Smooth muscle cell (in vitro differentiated cells): ENCODE data around the gene CDKAL1. TPM values are rescaled to one million over a fixed set of nuclear protein-coding genes. Genes with fewer than 3 reads are reported as not detected.

Source experiments
- DNase-seq: peaks from one replicate; lab custom pipeline; 2025; ENCODE audit not compliant: unreplicated experiment; lab: John Stamatoyannopoulos, UW
- H2AFZ ChIP-seq: fragments of 200-600 bp; sonication (generic); 2 replicates; pipeline ENCODE4 v1.6.0; 2016; ENCODE audit warnings: antibody characterized with exemption, low read depth, mild to moderate bottlenecking
- H3F3A ChIP-seq: fragments of 200-600 bp; sonication (generic); 2 replicates; pipeline ENCODE4 v1.6.0; 2017; ENCODE audit warnings: antibody characterized with exemption, low read depth
- H3K27ac ChIP-seq: fragments of 200-600 bp; sonication (generic); 2 replicates; pipeline ENCODE4 v1.5.1; 2016; ENCODE audit warnings: low read depth, mild to moderate bottlenecking
- H3K27me3 ChIP-seq: fragments of 200-600 bp; sonication (generic); 2 replicates; pipeline ENCODE4 v1.6.1; 2016; ENCODE audit warnings: low read depth, mild to moderate bottlenecking
- H3K36me3 ChIP-seq: fragments of 200-600 bp; sonication (generic); 2 replicates; pipeline ENCODE4 v1.5.1; 2016; ENCODE audit warnings: low read depth
- H3K4me1 ChIP-seq: fragments of 200-600 bp; sonication (generic); 2 replicates; pipeline ENCODE4 v1.5.1; 2016; ENCODE audit warnings: low read depth
- H3K4me2 ChIP-seq: fragments of 200-600 bp; sonication (generic); 2 replicates; pipeline ENCODE4 v1.6.0; 2016; ENCODE audit warnings: mild to moderate bottlenecking
- H3K4me3 ChIP-seq: fragments of 200-600 bp; sonication (generic); 2 replicates; pipeline ENCODE4 v1.5.1; 2016; ENCODE audit warnings: mild to moderate bottlenecking
- H3K79me2 ChIP-seq: fragments of 200-600 bp; sonication (generic); 2 replicates; pipeline ENCODE4 v1.6.0; 2016; ENCODE audit warnings: low read depth, mild to moderate bottlenecking
- H3K9ac ChIP-seq: fragments of 200-600 bp; sonication (generic); 2 replicates; pipeline ENCODE4 v1.6.0; 2016; ENCODE audit warnings: low read depth
- H3K9me3 ChIP-seq: fragments of 200-600 bp; sonication (generic); replicated peaks from 2 replicates; pipeline ENCODE4 v1.5.1; 2016; ENCODE audit warnings: low read depth
- H4K20me1 ChIP-seq: fragments of 200-600 bp; sonication (generic); 2 replicates; pipeline ENCODE4 v1.6.0; 2016; ENCODE audit warnings: low read depth
- CTCF ChIP-seq: fragments of 200-600 bp; sonication (generic); IDR thresholded peaks from 2 replicates; pipeline ENCODE4 v1.5.1; 2017; ENCODE audit warnings: borderline replicate concordance, mild to moderate bottlenecking, antibody characterized with exemption; ENCODE audit not compliant: insufficient read depth, poor library complexity, severe bottlenecking
- WGBS: methylation state at CpG from one replicate; pipeline ENCODE4 v1.1.7; 2016; ENCODE audit warnings: low lambda C conversion rate; 5-methylcytosine and 5-hydroxymethylcytosine counted together
- polyA plus RNA-seq: library from polyadenylated mRNA; unstranded; fragments of >200 nt; fragmentation: Nextera tagmentation; extraction: Ambion mirVana; gene quantifications from 2 replicates; pipeline ENCODE4 v1.2.1, GENCODE V29; 2016
- total RNA-seq: library from RNA; depleted of rRNA; stranded (reverse); fragments of >200 nt; gene quantifications from 2 replicates; pipeline ENCODE4 v1.2.3, GENCODE V29; 2014

CDKAL1 gene
- total and polyA plus RNA-seq, 2 experiments from 2014 or later: 16.5 to 16.6 TPM

- no peaks in the 10 kb centered on the region for H3K9me3 ChIP-seq
- 91% methylated on average over 1 of the region's 1 CpG for WGBS
- no peak overlapping the region for H3K27ac ChIP-seq
- TF ChIP-seq CTCF: no peak
- H3F3A ChIP-seq: peaks cover 4% of the 10 kb centered on the region
- H3K27me3 ChIP-seq: no peaks in the 10 kb centered on the region
- no peaks in the 10 kb centered on the region for H4K20me1 ChIP-seq
- H2AFZ ChIP-seq: no peak overlapping the region
- H3K79me2 ChIP-seq: no peaks in the 10 kb centered on the region
- H3K4me3 ChIP-seq: no peak overlapping the region
- no peak overlapping the region for H3K9ac ChIP-seq
- no peak for DNase-seq
- H3K4me2 ChIP-seq: no peak overlapping the region
- H3K4me1 ChIP-seq: peaks cover 4% of the 10 kb centered on the region
- H3K36me3 ChIP-seq: no peaks in the 10 kb centered on the region
Measured at GRCh38 chr6:20851795-20852194, 317.5 kb downstream of the CDKAL1 start.

DNA sequence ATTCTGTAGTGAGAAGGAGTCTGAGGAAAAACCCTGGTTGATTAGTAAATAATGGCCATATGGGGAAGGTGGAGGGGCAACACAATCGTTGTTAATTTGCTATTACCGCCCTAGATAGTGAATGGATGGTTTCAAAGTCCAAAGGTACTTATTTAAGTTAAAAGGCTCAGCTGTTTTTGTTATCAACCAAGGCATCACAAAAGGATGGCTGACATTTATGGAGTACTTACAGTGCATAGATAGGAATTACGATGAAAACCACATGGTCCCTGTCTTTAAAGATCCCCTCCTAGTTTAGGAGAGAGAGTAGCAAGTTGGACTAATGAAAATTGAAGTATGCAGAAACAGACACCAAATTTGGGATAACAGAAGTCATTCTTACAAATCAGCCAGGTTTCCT, 319.6 kb downstream of the CDKAL1 start:
- Histone ChIP-seq H3K27me3 (no peaks in the 10 kb centered on the region), H3K9me3 (no peaks in the 10 kb centered on the region), H3K4me2 (no peak overlapping the region), H3K4me3 (no peak overlapping the region), H3K9ac (no peak overlapping the region), H3K4me1 (no peaks in the 10 kb centered on the region), H2AFZ (no peak overlapping the region), H3K36me3 (no peaks in the 10 kb centered on the region), H4K20me1 (no peaks in the 10 kb centered on the region), H3F3A (no peaks in the 10 kb centered on the region), H3K27ac (no peak overlapping the region), H3K79me2 (no peaks in the 10 kb centered on the region)
- no peak for DNase-seq
- 47% methylated on average over 3 of the region's 3 CpGs for WGBS
- TF ChIP-seq CTCF: no peak

GRCh38 chr6:20856681-20857288, 322.5 kb downstream of the CDKAL1 start:
- Histone ChIP-seq H4K20me1 (no peaks in the 10 kb centered on the region), H3K4me1 (no peaks in the 10 kb centered on the region), H3K27ac (no peak overlapping the region), H2AFZ (no peak overlapping the region), H3K4me3 (no peak overlapping the region), H3K4me2 (no peak overlapping the region), H3K79me2 (no peaks in the 10 kb centered on the region), H3K9ac (no peak overlapping the region), H3K36me3 (no peaks in the 10 kb centered on the region), H3F3A (no peaks in the 10 kb centered on the region), H3K9me3 (no peaks in the 10 kb centered on the region), H3K27me3 (no peaks in the 10 kb centered on the region)
- no peak for TF ChIP-seq CTCF
- DNase-seq: no peak
- whole genome bisulfite sequencing: 93% methylated on average over 7 of the region's 7 CpGs

- no peak overlapping the region for H3K4me3 ChIP-seq
- H3K9ac ChIP-seq: no peak overlapping the region
- no peaks in the 10 kb centered on the region for H3F3A ChIP-seq
- H3K27me3 ChIP-seq: no peaks in the 10 kb centered on the region
- no peak overlapping the region for H3K4me2 ChIP-seq
- no peak for DNase-seq
- no peak for TF ChIP-seq CTCF
- no peak overlapping the region for H2AFZ ChIP-seq
- no peak overlapping the region for H3K27ac ChIP-seq
- H4K20me1 ChIP-seq: no peaks in the 10 kb centered on the region
- no peaks in the 10 kb centered on the region for H3K9me3 ChIP-seq
- H3K36me3 ChIP-seq: no peaks in the 10 kb centered on the region
- no peaks in the 10 kb centered on the region for H3K79me2 ChIP-seq
- peaks cover 9% of the 10 kb centered on the region for H3K4me1 ChIP-seq
- 86% methylated on average over 1 of the region's 1 CpG for WGBS
Measured at GRCh38 chr6:20861481-20861880, 327.2 kb downstream of the CDKAL1 start.
